Anterior cingulate cortex (tissue), 58 donors: ENCODE data around the gene SOX1.

ENCODE experiments used
- DNase-seq, 58 donors: peaks; one replicate each; lab custom pipeline; 2025; lab: John Stamatoyannopoulos, UW

The SOX1 gene

GRCh38 chr13:112069845-112070251, 2.9 kb downstream of the SOX1 start:
- no peak for DNase-seq

GRCh38 chr13:112071102-112071722, 4.3 kb downstream of the SOX1 start:
- DNase-seq: no peak

DNA sequence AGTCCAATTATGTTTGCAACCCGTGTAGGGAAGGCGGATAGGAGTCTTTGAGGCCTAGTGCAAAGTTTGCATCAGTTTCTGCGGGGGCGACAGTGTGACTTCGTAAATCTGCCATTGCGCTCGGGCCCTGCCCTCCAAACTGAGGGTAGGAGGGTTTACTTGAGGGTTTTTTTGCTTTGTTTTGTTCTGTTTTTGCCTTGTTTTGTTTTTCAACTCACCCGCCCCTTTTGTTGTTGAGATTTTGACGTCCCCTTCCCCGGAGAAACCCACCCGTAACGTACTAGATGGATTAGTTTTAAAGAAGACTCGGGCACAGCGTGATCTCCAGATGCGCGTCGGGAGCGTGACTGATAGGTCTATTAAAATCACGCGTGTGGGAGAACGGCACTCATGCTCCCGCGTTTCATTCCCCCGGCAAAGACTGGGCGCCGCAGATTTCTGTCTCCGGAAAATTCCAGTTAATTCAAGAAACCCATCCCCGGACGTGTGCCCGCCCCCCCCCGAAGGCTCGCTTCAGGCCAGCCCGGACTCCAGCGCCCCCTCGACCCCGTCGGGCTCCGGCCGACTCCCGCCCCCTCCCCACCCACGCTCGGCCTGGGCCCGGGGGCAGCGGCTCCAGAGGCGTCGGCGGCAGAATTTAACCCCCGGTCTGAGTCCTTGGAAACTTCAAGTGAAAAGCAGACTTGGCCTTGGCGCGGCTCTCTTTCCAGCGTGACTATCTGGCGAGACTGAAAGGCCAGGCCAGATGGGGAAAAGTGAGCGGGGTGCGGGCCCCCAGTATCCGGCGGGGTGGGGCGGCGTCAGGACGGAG, 5.0 kb downstream of the SOX1 start:
- DNase-seq: peak in 3 of 58 donors; percentile 63 to 69 (median 67)

- peak in 23 of 58 donors; percentile 13 to 75 (median 45) for DNase-seq
These were observed 5.7 kb downstream of the SOX1 start for GRCh38 chr13:112072534-112073244.

GRCh38 chr13:112073245-112074138, 6.5 kb downstream of the SOX1 start:
- peak in 1 of 58 donors; percentile 30 for DNase-seq

- DNase-seq: no peak
These were observed 7.4 kb downstream of the SOX1 start for GRCh38 chr13:112074139-112074865.

- no peak for DNase-seq
These were observed 10.8 kb downstream of the SOX1 start for GRCh38 chr13:112077729-112078128.

DNA sequence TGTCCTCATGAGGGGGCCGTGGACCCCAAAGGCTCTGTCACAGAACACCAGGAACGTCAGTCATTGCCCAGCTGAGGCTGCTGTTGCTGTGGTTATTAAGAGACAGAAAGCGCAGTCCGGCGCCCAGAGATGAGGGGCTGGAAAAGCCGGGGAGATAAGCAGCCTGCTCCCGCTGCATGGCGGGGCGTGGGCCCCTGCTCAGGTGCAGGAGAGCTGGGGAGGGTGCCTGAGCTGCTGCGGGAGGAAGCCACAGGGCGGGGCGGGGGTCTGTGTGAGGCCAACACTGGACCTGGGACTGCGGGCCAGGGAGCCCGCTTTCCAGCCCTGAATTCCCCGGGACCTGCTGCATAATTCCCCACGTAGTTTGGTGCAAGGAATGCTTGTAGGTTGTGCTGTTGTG, 11.3 kb downstream of the SOX1 start:
- no peak for DNase-seq

DNA sequence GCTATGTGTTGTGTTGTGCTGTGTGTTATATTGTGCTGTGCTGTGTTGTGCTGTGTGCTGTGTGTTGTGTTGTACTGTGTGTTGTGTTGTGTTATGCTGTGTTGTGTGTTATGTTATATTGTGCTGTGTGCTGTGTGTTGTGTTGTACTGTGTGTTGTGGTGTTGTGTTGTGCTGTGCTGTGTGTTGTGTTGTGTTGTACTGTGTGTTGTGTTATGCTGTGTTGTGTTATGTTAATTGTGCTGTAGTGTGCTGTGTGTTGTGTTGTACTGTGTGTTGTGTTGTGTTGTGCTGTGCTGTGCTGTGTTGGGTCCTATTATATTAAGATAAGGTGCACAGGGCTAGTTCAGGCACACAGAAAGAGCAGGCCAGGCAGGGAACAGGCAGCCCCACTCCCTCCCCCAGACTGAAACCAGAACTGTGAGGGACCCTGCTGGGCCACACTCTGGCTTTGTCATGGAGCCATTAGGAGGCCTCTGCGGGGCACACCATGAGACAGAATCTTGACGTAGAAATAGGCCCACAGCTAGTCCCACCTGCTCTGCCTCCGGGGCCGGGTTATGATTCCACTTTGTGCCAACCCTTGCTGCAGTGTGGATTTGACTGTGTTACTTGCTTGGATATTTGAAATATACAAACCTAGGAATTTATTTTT, 12.1 kb downstream of the SOX1 start:
- no peak for DNase-seq

GRCh38 chr13:112079696-112080095, 12.7 kb downstream of the SOX1 start:
- no peak for DNase-seq

DNA sequence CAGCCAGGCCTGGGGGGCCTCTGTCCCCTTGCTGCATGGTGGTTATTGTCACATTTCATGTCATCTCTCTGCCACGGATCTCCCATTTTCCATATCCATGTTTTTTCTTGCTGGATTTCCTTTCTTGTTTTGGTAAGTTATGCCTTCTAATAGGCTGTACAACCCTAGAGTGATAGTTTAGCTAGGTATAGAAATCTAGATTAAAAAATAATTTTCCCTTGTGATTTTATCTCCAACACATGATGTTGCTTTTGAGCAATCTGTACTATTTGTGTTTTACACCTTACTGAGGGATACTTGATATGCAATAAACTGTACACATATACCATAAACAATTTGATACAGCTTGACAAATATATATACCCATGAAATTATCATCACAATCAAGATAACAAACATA, 17.0 kb downstream of the SOX1 start:
- DNase-seq: no peak

- DNase-seq: no peak
These were observed 25.5 kb downstream of the SOX1 start for GRCh38 chr13:112092453-112092852.

DNA sequence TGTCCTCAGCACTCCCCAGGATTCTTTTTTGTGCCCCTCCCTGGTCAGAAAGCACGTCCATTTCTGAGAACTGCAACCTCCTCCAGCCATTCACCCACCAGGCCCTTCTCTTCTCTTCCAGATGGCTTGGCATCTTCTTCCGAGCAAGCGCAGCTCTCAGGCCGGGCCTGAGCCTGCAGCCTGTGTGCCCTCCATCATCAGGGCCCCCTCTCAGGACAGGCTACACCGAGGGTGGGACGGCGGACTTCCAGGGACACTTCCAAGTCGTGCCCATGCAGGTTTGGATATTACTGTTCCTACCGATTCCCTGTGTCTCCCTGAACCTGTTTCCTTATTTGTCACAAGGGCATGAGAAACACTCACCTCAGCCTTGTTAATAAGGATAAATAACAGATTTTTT, 28.4 kb downstream of the SOX1 start:
- no peak for DNase-seq

GRCh38 chr13:112096959-112097358, 30.0 kb downstream of the SOX1 start:
- DNase-seq: no peak

- DNase-seq: no peak
These were observed 30.8 kb downstream of the SOX1 start for GRCh38 chr13:112097770-112098169.

GRCh38 chr13:112098699-112099098, 31.8 kb downstream of the SOX1 start:
- DNase-seq: no peak

DNA sequence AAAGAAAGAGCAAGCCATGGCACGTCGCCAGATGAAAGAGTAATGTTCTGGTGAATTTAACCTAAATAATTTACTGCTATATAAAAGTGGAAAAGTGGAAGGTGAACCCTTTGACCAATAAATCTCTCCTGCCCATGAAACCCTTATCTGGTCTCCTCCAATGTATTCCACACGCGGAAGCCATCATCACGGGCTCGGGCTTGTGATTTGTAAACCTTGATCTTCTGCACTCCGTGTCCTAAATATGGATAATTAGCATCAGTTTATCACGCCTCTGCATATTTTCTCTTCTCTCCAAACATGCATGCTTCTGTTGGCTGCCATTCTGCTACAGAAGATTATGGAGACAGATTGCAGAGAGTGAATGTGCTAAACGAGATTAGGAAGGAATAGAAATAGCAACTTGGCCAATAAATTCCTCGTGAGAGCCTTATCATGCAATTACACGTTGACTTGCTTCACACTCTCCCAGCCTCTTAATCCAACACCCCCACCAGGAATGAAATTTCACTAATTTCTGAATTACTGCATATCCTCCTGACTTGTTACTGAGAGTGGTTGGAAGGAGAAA, 34.5 kb downstream of the SOX1 start:
- no peak for DNase-seq

- no peak for DNase-seq
These were observed 35.3 kb downstream of the SOX1 start for GRCh38 chr13:112102243-112102642.
